Ramos (cell line): ENCODE data around the gene DTX2.
"Not testable (repeated sequence)": the region's sequence is repeated elsewhere in the genome, so short reads cannot be mapped to it uniquely, and the experiment has no call there.

Source experiments
- in situ Hi-C: fragments of 300-500 bp; cut with MboI; formaldehyde crosslinking; loops from one replicate; pipeline ENCODE4 v1.14.3; 2022; ENCODE audit warnings: low sequenced_read_pairs; ENCODE audit not compliant: unreplicated experiment

DTX2 gene

DNA sequence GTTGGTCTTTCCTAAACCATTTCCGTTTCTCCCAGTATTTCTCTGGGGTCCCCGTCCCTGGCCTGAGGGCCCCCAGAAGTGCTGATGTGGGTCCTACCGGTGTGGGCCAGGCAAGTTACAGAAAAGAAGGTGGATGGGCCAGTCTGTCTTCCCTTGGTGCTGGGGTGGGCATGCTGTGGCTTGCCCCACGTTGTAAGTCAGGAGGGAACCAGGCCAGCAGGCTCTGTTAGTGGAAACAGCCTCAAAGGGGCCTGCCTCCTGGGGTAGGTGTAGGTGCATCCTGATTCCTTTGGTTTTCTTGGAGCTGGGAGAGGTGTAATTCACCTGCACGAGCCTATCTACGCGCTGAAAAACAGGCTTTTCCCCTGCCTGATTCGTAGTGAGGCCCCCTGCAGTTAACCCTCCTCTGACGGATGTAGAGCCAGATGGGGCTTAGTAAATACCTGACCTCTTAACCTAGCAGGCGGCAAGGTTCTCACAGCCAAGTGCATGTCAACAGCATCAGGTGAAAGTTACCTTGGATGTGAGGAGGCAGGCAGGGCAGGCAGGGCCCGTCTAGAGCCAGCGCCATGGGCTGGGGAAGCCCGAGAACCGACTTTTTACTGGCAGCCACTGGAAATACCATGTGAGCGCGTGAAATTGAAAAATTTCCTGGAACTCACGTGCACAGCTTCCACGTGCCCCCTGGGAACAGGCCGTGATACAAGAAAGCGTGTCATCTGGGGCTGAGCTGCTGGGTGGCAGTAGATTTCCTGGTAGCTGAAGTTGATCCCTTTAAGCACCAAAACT is 24.5 kb downstream of the DTX2 start:
- in situ Hi-C loops: not testable (repeated sequence)

- in situ Hi-C loops: not testable (repeated sequence)
Measured at GRCh38 chr7:76486618-76487017, 25.1 kb downstream of the DTX2 start.

- in situ Hi-C loops: not testable (repeated sequence)
Measured at GRCh38 chr7:76487969-76488368, 26.5 kb downstream of the DTX2 start.

DNA sequence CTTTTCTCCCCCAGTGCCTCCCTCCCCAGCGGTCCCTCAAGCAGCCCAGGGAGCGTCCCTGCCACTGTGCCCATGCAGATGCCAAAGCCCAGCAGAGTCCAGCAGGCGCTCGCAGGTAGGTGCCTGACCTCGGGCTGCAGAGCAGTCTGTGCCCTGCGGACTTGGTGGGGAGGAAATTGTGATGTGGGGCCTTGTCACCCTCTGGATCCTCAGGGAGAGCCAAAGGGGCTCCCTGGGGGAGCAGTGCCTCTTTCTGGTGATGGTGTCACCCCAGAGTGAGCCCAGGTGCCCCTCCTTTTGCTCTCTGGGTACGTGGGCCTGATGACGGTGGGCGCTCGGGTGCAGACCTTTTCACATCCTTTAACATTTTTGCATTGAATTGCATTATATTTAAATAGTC is 30.6 kb downstream of the DTX2 start:
- in situ Hi-C loops: not testable (repeated sequence)

- in situ Hi-C loops: not testable (repeated sequence)
Measured at GRCh38 chr7:76495717-76496116, 34.2 kb downstream of the DTX2 start.

DNA sequence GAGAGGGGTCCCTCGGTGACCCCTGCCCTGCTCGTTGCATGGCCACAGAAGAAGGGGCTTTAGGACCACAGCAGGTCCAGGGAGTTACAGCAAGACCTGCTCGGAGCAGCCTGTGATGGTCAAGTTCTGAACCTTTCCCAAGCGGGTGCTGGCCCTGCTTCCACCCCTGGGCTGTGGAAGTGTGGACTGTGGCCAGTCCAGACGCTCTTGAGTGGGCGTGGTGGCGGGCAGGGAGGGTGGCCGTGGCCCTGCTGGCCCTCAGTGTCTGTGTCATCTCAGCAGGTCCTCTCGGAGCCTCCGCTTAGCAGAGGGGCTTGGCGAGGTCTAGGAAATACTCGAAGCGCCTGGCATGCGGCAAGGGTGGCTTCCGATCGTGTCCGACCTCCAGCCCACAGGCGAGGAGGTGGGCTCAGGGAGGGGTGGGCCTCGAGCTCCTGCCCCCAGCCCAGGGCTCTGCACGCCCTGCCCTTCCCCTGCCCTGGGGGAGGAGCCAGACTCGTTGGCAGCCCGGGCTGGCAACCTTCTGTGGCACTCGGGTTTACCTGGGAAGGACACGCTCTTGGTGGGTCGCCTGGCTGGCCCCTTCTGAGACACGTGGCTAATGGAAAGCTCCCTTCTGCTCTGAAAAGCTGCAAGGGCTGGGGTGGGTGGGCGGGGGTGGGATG is 36.5 kb downstream of the DTX2 start:
- in situ Hi-C loops: not testable (repeated sequence)

GRCh38 chr7:76498583-76499200 is 37.2 kb downstream of the DTX2 start:
- in situ Hi-C loops: not testable (repeated sequence)

GRCh38 chr7:76499201-76499923 is 37.9 kb downstream of the DTX2 start:
- in situ Hi-C loops: not testable (repeated sequence)

GRCh38 chr7:76499924-76500241 is 38.4 kb downstream of the DTX2 start:
- in situ Hi-C loops: loop anchor here (10.0 to 25.0 kb wide), 2 partner anchors 75 to 612 kb away; partner anchors contain the start of genes CCDC146 and ZP3

DNA sequence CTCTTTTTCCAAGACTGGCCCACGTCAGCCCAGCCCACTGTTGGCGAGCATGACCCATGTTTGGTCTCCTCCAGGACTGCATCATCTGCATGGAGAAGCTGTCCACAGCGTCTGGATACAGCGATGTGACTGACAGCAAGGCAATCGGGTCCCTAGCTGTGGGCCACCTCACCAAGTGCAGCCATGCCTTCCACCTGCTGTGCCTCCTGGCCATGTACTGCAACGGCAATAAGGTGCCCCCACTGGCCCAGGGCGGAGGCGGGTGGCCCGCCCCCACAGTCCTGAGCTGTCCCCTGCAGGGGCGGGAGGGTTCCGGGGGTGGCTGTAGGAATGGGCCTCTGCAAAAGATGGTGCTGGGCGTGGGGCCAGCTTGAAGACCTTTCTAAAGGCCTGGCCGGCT is 40.7 kb downstream of the DTX2 start:
- in situ Hi-C loops: loop anchor here (10.0 to 25.0 kb wide), 2 partner anchors 77 to 610 kb away; partner anchors contain the start of genes CCDC146 and ZP3

GRCh38 chr7:76502836-76503235 is 41.3 kb downstream of the DTX2 start:
- in situ Hi-C loops: loop anchor here (10.0 to 25.0 kb wide), 2 partner anchors 78 to 609 kb away; partner anchors contain the start of genes CCDC146 and ZP3

DNA sequence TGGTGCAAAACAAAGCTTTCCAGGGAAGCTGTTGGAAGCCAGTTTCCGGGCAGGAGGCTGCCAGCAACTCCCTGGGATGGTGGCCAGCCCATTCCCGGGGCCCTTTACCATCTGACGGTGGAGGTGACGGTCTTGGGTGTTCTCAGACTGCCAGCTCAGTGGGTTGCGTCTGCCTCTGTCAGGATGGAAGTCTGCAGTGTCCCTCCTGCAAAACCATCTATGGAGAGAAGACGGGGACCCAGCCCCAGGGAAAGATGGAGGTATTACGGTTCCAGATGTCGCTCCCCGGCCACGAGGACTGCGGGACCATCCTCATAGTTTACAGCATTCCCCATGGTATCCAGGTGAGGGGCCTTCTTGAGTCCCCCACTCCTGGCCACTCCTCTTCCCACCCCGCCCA is 41.7 kb downstream of the DTX2 start:
- in situ Hi-C loops: loop anchor here (10.0 to 25.0 kb wide), 2 partner anchors 78 to 609 kb away; partner anchors contain the start of genes CCDC146 and ZP3

DNA sequence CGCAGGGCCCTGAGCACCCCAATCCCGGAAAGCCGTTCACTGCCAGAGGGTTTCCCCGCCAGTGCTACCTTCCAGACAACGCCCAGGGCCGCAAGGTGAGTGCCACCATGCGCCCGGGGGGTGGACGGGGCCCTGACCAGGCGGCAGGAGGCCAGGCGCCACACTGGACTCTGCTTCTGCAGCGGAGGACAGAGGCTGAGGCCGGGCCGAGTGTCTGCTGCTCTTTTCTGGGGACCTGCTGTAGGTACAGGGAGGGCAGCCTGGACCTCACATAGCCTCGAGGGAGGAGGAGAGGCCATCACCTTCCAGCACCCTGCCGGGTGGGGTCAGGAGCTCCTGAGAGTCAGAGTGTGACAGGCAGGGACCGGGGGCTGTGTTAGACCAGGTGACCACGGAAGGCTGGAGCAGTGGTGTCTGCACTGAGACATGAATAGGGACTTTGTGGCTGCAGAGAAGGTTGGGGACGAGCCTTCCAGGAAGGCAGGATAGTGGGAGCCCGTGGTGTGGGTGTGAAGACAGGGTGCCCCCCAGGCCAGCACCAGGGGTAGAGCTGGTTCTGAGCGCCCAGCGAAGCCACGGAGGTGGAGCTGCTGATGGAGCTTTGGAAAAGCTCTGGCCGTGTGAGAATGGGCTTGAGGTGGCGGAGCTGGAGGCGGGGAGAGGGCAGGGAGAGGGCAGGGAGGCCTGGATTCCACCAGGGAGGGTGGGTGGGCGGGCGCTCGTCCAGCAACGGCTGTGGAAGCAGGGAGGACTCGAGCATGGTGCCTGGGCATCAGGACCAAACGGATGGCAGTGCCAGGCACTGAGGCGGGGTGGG is 43.0 kb downstream of the DTX2 start:
- in situ Hi-C loops: loop anchor here (10.0 to 25.0 kb wide), 2 partner anchors 80 to 608 kb away; partner anchors contain the start of genes CCDC146 and ZP3

DNA sequence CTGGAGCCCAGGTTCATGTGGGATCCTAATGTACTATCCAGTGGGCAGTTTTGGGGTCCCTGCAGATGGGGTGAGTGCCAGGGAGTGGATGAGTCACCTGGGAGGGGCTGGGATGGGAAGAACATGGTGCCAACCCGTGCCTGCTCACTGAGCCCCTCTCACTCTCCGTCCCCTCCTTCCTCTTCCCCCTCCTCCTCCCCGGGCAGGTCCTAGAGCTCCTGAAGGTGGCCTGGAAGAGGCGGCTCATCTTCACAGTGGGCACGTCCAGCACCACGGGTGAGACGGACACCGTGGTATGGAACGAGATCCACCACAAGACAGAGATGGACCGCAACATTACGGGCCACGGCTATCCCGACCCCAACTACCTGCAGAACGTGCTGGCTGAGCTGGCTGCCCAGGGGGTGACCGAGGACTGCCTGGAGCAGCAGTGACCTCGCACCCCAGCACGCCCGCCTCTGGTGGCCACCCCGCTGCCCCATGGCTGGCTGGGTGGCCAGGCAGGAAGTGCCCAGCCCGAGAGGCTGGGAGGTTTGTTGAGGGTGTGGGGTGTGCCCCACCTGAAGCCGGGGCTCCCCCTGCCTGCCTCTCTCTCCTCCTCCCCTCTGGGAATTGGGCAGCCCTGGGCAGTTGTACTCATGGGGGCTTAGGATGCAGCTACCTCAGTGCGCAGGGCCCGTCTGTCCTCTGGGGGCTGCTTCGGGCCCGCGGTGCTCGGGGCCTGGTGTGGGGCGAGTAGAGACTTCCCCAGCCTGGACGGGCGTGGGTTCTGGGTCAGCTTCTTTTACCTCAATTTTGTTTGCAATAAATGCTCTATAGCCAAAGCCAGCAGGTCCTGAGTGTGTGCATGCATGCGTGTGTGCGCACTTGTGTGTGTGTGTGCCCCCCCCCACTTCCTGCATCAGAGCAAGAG is 43.9 kb downstream of the DTX2 start:
- in situ Hi-C loops: loop anchor here (10.0 to 25.0 kb wide), 2 partner anchors 81 to 607 kb away; partner anchors contain the start of genes CCDC146 and ZP3

DNA sequence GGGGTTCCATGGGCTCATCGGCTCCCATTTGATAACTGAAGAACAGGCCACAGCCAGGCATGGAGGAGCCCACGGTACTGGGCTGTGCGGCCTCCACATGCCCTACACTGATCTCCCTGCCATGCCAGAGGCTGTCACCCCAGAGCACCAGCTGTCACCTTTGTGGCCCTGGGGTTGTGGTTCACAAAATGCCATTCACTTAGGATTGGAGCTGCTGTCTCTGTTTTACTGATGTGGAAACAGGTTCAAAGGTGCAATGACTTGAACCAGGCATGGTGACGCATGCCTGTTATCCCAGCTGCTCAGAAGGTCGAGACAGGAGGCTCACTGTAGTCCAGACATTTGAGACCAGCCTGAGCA is 44.6 kb downstream of the DTX2 start:
- in situ Hi-C loops: loop anchor here (10.0 to 25.0 kb wide), 2 partner anchors 81 to 606 kb away; partner anchors contain the start of genes CCDC146 and ZP3

GRCh38 chr7:76506643-76507042 is 45.1 kb downstream of the DTX2 start:
- in situ Hi-C loops: loop anchor here (10.0 to 25.0 kb wide), 2 partner anchors 82 to 606 kb away; partner anchors contain the start of genes CCDC146 and ZP3

DNA sequence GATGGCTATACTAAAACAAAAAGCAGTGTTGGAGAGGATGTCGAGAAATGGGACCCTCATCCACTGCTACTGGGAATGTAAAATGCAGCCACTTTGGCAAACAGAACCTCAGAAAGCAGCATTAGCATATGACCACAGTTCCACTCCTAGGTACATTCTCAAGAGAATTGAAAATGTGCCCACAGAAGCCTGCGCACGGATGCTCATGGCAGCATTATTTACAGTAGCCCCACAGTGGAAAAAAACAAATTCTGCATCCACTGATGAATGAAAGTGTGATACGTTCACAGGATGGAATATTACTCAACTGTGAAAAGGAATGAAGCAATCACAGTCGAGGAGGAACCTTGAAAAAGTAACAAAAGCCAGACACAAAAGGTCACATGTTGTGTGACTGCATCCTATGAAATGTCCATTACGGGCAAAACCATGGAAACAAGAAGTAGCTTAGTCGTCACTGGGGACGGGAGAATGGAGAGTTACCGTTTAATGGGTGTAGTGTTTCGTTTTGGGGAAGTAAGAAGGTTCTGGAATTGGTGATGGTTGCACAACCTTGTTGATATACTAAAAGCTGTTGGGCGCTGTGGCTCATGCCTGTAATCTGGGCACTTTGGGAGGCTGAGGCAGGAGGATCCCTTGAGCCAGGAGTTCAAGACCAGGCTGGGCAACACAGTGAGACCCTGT is 46.4 kb downstream of the DTX2 start:
- in situ Hi-C loops: loop anchor here (10.0 to 25.0 kb wide), 2 partner anchors 83 to 604 kb away; partner anchors contain the start of genes CCDC146 and ZP3
